Fibroblast of lung (primary cell): ENCODE measurements around the gene SLC39A2. TPM values are rescaled to one million over a fixed set of nuclear protein-coding genes. Genes with fewer than 3 reads are reported as not detected.

Source experiments
- DNase-seq, 2 donors: peaks; one replicate each; pipeline versions ENCODE4 v3.0.0 to v3.0.0-alpha.2; 2010; ENCODE audit warnings: low read depth in 2 of 2
- H2AFZ ChIP-seq: 2 replicates; pipeline ENCODE4 v1.5.1; 2012; ENCODE audit warnings: low read length, control low read depth, inconsistent platforms
- H3K27ac ChIP-seq: 2 replicates; pipeline ENCODE4 v1.5.1; 2011; ENCODE audit warnings: low read length, control low read depth; ENCODE audit not compliant: insufficient read depth
- H3K27me3 ChIP-seq: 2 replicates; pipeline ENCODE4 v1.5.1; 2011; ENCODE audit warnings: mild to moderate bottlenecking, low read length; ENCODE audit not compliant: control insufficient read depth, insufficient read depth
- H3K36me3 ChIP-seq: 2 replicates; pipeline ENCODE4 v1.5.1; 2011; ENCODE audit warnings: low read length; ENCODE audit not compliant: control insufficient read depth, insufficient read depth
- H3K4me1 ChIP-seq: 2 replicates; pipeline ENCODE4 v1.5.1; 2011; ENCODE audit warnings: low read length; ENCODE audit not compliant: control insufficient read depth, insufficient read depth; ENCODE audit errors: extremely low read depth
- H3K4me2 ChIP-seq: 2 replicates; pipeline ENCODE4 v1.5.1; 2011; ENCODE audit warnings: low read length, control low read depth; ENCODE audit not compliant: insufficient read depth; ENCODE audit errors: extremely low read depth
- H3K4me3 ChIP-seq, 4 experiments: fragments of 200-600 bp in 1 of 4; sonication (generic) in 1 of 4; replicated peaks in 1 of 4; 2 replicates each; pipeline ENCODE4 v1.5.1; 2011 to 2016; ENCODE audit warnings: low read length in 4 of 4, low read depth in 3 of 4, mild to moderate bottlenecking in 3 of 4, control low read depth in 2 of 4, inconsistent platforms in 1 of 4, mixed read lengths in 1 of 4; ENCODE audit not compliant: insufficient read depth in 1 of 4; ENCODE audit errors: control extremely low read depth in 1 of 4
- H3K79me2 ChIP-seq: 2 replicates; pipeline ENCODE4 v1.5.1; 2012; ENCODE audit warnings: mild to moderate bottlenecking, low read length, inconsistent platforms; ENCODE audit not compliant: control insufficient read depth, insufficient read depth
- H3K9ac ChIP-seq: 2 replicates; pipeline ENCODE4 v1.5.1; 2011; ENCODE audit warnings: mild to moderate bottlenecking, low read length, control low read depth; ENCODE audit not compliant: insufficient read depth
- H3K9me3 ChIP-seq: 2 replicates; pipeline ENCODE4 v1.5.1; 2012; ENCODE audit warnings: low read depth, low read length; ENCODE audit not compliant: control insufficient read depth, insufficient read depth
- H4K20me1 ChIP-seq: 2 replicates; pipeline ENCODE4 v1.5.1; 2011; ENCODE audit warnings: low read length; ENCODE audit not compliant: control insufficient read depth, insufficient read depth; ENCODE audit errors: extremely low read depth
- CTCF ChIP-seq, 2 donors: IDR thresholded peaks in 1 of 2; conservative IDR thresholded peaks in 1 of 2; 1 replicate in 1 of 2; 2 replicates in 1 of 2; pipeline ENCODE4 v1.5.1; 2011 to 2012; ENCODE audit warnings: low read length in 2 of 2, control low read depth in 1 of 2, inconsistent platforms in 1 of 2, low read depth in 1 of 2, mild to moderate bottlenecking in 1 of 2
- EZH2 ChIP-seq: IDR thresholded peaks from 2 replicates; pipeline ENCODE4 v1.5.1; 2012; ENCODE audit warnings: low read length, control low read depth, mild to moderate bottlenecking; ENCODE audit errors: missing control alignments
- polyA plus RNA-seq, 2 donors: library from polyadenylated mRNA; depleted of rRNA in 1 of 2; stranded (reverse) in 1 of 2; unstranded in 1 of 2; fragments of >200 nt; gene quantifications; 2 replicates each; pipeline ENCODE4 v1.2.1, GENCODE V29; 2011 to 2012; ENCODE audit warnings: missing spikeins in 1 of 2
- total RNA-seq: library from RNA; depleted of rRNA; stranded (reverse); fragments of >200 nt; gene quantifications from 2 replicates; pipeline ENCODE4 v1.2.1, GENCODE V29; 2014

The SLC39A2 gene
- total and polyA plus RNA-seq, 2 donors (not counting 1 experiment from before 2014, with no cell fraction given): 0.17 TPM; not detected in 1

DNA sequence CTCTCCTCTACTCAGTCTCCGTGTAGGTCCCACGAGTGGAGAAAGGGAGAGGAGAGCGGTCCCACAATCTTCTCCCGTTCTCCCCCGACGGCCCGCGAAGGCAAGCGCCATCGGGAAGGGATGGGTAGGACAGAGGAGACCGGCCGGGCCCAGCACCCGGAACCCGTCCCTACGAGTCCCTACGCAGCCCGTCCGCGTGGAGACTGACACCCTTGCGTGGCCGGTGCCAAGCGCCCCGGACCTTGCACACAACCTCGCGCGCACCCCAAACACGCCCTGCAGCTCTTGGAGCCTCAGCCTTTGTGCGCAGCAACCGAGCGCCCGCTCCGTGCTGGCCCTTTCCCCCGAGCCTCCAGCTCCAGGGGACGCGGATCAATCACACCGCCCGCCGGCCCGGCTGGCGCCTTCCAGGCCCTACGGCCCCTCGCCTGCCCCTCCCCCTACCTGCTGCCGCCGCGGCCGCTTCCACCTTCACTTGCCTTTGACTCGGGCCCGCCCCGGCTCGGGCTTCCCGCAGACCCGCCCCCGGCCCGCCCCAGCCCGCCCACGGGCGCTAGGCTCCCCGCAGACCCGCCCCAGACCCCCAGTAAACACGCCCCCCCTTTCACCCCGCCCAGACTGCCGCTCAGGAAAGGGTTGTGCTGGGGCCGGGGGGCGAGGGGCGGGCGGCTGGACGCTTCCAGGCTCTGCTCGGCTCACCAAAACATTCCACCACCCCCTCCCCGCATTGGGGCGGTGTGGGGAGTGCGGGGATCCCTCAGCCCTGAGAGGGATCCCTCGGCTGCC lies 25.7 kb downstream of the SLC39A2 start, which contains the start of gene NDRG2:
NDRG2 (minus strand) TSS at position 477 of the 786 bp plus-strand sequence. CDS start 1,746 bp downstream, outside the sequence.
- peak in 1 of 2 donors; percentile 17 for DNase-seq
- Histone ChIP-seq H3K9ac (no peak within 1 kb of the TSS), H3K27me3 (peaks cover 54% of the 10 kb centered on the region), H3K4me3 (peak within 1 kb of the TSS in 2 of 4 experiments; percentile 33 to 40), H2AFZ (no peak within 1 kb of the TSS), H4K20me1 (no peaks in the 10 kb centered on the region), H3K36me3 (no peaks in the 10 kb centered on the region), H3K9me3 (no peaks in the 10 kb centered on the region), H3K4me1 (no peaks in the 10 kb centered on the region), H3K4me2 (peak within 1 kb of the TSS; percentile 25), H3K79me2 (no peaks in the 10 kb centered on the region), H3K27ac (no peak within 1 kb of the TSS)
- TF ChIP-seq EZH2 (peak; percentile 93), CTCF (conservative IDR thresholded peaks at IDR 0.05 in 1 of 2, IDR thresholded peaks at IDR 0.05 in 1 of 2; ENCODE audit: low read depth in 1 of 2, low read length in 2 of 2) (no peak)

DNA sequence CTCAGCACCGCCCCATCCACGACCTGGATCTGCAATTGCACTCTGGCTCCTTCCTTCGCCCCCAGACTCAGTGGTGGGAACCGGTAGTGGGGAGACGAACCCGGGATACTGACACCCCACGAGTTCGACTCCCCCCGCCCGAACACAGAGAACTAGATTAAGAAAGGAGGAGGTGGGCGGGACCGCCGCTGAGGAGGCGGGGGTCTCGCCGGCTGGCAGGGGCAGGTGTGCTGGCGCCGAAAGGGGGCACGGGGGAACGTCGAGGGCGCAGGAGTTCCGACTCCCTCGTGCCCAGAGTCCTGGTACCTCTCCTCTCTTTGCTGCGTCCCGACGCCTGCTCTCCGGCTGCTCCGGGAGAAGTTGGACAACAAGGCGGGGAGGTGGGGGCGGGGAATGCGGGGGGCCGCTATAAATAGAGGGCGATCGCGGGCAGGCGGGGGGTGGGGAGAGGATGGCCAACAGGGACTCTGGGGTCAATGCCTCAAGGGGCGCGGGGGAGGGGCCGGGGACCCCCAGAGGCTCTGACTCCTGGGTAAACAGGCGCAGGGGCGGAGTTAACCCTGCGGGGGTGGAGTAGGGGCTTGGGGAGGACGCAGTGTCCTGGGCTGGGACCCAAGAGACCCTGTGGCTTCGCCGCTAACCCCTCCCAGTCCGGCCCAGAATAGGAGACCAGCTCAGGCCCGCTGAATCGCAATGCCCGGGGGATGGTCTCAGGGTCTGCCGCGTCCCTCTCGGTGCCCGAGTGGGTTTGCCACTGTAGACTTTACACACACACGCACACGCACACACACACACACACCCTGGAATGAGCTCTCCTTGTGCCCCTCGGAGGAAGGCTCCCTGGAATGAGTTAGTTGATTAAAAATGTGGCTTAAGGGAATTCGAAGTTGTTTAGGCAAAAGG lies 26.5 kb downstream of the SLC39A2 start:
- TF ChIP-seq EZH2 (peak; percentile 53), CTCF (conservative IDR thresholded peaks at IDR 0.05 in 1 of 2, IDR thresholded peaks at IDR 0.05 in 1 of 2; ENCODE audit: low read depth in 1 of 2, low read length in 2 of 2) (no peak)
- peaks cover 56% of the 10 kb centered on the region for H3K27me3 ChIP-seq
- no peak overlapping the region for H3K27ac ChIP-seq
- no peak for DNase-seq
- H3K4me2 ChIP-seq: no peak overlapping the region
- no peaks in the 10 kb centered on the region for H3K4me1 ChIP-seq
- H3K4me3 ChIP-seq: peak overlapping the region in 2 of 4 experiments; percentile 33 to 40
- no peaks in the 10 kb centered on the region for H3K9me3 ChIP-seq
- H2AFZ ChIP-seq: no peak overlapping the region
- H4K20me1 ChIP-seq: no peaks in the 10 kb centered on the region
- no peaks in the 10 kb centered on the region for H3K36me3 ChIP-seq
- no peak overlapping the region for H3K9ac ChIP-seq
- no peaks in the 10 kb centered on the region for H3K79me2 ChIP-seq
